AG08395 (cell line): ENCODE data around the gene PACSIN1.

Experiments used
- DNase-seq: peaks from one replicate; pipeline ENCODE4 v3.0.0; 2012; ENCODE audit warnings: mixed read lengths, low spot score

The PACSIN1 gene

DNA sequence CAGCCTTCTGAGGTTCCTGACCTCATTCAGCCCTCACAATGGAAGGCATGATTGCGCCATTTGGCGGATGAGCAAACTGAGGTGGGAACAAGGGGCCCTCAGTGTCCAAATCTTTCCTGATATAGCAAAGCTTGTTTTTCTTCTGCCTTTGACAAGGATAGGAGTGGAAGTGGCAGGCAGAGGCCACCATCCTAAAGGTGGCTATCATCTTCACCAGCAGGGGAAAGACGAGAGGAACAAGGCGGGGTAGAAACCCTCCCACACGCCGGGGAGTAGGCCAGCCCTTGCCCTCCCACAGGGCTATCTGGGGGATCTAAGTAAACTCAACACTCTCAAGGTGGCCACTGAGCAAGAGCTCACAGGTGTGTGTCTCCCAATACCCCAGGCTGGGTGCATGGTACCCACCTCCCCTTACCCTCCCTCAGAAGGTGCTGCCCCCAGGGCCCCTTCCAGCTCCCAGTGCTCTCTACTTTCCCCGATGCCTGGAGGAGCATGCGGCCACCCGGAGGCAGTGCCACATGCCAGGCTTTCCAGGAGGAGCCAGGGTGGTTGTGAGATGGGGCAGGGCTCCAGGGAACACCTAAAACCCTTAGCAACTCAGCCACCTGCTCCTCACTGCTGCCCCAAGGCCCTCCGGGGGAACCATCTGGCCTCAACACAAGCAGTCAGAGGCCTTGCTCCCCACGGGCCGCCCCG lies 79.0 kb downstream of the PACSIN1 start:
- no peak for DNase-seq

DNA sequence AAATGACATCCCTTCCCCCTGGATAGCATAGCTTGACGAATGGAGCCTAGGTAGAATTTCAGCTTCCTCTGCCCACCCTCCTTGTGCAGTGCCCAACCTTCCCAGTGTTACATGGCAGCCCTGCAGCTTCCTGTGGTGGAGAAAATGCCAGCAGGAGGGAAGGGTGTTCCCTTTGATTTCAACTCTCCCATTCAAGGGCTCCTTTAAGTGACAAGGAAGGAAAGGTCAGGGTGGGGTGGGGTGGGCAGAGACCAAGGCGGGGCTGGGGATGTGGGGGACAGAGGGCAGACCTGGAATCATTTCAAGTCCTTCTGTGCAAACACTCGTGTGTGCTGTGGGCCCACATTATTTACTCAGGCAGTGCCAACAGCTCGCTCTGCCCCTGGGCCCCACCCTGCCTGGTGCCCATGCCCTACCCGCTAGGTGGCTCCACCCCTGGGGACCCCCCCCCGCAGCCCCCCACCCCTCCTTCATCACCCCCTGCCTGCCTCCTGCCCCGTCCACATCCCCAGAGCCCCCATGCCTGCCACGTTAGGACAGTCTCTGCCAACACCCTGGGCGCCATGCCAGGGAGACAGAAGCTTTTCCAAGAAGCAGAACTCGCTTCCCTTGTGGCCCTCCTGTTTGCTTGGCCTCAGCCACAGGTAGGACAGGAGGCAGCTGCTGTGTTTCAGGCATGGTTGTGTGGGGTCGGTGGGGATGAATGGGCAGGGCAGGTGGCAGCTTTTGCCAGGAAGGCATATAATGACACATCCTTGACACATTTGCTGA lies 80.9 kb downstream of the PACSIN1 start:
- no peak for DNase-seq

DNA sequence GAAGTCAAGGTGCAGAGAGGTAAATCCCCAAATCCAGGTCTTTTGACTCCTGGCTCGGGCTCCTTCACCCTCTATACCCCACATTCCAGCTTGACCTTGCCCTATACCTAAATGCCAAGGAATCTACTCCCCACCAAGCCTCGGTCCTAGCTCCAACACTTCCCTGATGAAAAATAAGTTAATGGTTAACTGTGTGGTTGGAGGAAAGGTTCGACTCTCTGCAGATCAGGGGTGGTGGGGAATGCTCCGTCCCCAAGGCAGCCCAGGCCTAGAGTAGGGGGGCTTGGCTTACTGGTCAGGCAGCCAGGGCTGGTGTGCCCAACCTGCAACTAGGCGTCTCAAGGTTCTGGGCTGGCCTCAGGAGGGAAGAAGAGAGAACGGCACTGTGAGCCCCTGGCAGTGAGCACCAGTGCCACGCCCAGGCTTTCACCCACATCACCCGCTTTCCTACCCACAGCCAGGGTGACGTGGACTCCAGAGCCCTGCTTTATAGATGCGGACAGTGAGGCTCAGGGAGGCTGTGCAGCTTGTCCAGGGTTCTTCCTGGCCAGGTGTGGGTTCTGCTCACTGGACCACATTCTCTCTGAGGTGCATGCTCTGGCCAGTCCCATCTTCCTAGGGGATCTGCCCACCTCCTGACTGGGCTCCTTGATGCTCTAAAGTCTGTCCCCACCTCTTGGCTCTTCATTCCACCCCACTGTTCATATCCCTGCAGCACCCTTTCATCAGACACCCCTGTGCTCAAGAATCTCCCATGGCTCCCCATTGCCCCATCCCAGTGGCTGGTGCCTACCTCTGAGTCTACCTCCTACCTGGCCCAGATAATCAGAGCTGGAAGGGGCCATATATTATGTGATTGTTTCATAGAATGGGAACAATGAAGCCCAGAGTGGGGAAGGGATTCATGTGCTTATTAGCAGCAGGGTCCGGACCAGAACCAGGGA lies 82.1 kb downstream of the PACSIN1 start:
- no peak for DNase-seq

DNA sequence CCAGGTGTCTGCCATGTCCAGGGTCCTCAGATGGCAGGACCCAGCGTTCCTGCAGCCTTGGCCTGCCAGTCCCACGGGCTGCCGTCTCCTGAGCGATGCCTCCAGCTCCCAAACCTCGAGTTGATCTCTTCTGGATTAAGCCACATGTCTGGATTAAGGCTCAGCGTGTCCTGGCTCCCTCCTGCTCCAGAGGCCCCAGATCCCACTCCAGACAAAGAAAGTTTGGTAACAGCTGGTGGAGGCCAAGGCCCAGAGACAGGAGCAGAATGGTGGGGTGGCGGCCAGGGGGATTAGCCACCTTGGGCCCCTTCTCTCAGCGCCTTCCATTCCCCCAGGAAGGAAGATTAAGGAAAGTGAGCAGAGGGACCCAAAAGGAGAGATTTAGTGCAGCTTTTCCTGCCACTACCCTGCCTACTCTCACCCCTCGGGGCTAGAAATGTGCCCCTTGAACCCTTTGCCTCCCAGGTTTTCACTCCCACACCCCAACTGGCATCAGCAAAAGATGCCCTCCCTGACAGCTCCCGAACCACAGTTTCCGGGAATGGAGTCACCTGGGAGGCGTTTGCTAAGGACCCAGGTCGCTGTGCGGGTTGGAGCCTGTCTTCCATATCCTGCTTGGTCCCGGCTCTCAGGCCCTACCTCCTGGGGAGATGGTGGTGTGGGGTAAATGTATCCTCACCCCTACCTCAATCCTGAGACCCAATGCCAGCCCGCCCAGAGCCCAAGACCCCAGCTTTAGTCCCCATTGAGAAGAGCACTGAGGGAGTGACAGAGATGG lies 83.3 kb downstream of the PACSIN1 start:
- DNase-seq: no peak

DNA sequence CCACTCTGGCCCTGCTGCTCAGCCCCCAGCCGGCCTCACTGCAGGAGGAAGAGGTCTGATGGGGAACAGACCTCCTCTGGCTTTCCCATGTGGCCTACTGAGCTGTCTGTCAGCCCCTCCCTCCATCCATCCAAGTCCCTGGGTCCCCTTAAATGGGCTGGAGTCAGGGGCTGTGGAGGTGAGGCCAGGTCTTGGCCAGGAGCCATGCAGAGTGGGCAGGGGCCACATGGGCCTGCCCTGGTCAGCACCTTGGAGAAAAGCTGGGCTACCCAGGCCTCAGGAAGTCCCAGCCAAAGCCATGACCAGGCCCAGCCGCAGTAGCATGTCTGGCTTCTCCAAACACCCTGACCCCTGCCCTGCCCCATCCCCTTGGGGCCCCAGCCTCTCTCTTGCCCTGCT lies 83.9 kb downstream of the PACSIN1 start:
- no peak for DNase-seq

DNA sequence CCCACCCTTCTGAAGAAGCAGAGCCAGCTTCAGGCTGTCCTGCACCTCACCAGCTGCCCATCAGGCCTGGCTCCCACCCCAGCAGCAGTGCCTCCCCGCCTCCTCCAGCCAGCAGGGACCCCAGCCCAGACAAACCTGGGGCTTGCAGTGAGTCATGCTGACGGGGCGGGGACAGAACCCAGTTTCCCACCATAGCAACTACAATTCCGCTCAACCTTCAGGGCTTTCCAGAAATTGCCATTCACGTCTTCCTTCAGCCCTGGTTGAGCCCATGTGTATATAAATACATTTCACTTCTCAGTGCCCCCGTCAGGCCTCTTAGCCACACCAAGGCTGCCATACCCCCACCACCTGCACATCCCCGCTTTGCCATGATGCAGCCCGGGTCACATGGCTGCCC lies 85.8 kb downstream of the PACSIN1 start:
- no peak for DNase-seq

DNA sequence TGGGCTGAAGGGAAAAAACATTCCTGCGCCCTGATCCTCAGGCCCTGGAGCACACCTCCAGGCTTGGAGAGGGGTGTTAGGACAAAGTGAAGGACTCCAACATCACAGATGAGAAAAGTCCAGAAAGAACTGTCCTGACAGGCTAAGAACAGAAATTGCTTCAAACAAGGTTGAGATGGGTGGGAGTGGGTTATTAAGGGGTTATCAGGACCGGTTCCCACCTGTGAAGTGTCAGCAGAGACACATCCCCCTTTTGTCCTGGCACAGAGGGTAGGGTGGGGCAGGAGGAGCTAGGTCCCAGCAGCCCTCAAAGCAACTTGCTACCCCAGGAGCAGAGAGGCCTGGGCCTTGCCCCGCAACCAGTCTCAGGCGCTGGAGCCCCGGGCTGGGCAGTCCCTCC lies 86.7 kb downstream of the PACSIN1 start:
- no peak for DNase-seq

DNA sequence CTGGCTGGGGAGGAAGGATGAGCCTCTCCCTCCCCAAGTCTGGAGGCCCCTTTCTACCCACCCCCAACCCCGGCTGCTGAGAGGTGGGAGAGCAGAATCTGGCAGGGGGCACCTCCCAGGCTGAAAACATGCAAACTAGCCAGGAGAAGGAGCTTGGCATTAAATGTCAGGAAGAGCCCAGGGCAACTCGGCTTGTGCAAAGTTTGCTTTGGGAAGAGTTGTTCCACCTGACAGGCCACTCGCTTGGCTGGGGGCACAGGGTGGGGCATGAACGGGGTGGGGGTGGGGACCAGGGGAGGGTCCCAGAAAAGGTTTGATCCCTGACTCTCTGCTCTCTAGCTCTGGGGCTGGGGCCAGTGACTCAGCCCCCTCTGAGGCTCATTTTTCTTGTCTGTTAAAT lies 87.3 kb downstream of the PACSIN1 start:
- no peak for DNase-seq

DNA sequence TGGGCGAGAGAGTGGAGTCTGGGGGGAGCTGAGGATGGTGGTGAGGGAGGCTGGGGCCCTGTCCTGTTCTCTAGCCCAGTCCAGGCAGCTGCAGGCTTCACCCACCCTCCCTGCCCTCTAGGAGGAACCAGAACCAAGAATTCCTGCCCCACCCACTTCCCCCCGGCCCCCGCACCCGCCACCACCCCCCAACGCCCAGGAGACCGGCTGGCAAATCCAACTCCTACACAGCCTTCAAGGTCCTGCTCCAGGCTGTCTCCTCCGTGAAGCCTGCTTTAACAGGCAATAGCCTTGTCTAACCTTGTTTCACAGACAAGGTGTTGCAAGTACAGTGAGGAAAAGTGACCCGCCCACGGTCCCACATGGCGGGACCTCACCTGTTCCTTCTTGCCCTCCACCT lies 87.9 kb downstream of the PACSIN1 start:
- DNase-seq: no peak

DNA sequence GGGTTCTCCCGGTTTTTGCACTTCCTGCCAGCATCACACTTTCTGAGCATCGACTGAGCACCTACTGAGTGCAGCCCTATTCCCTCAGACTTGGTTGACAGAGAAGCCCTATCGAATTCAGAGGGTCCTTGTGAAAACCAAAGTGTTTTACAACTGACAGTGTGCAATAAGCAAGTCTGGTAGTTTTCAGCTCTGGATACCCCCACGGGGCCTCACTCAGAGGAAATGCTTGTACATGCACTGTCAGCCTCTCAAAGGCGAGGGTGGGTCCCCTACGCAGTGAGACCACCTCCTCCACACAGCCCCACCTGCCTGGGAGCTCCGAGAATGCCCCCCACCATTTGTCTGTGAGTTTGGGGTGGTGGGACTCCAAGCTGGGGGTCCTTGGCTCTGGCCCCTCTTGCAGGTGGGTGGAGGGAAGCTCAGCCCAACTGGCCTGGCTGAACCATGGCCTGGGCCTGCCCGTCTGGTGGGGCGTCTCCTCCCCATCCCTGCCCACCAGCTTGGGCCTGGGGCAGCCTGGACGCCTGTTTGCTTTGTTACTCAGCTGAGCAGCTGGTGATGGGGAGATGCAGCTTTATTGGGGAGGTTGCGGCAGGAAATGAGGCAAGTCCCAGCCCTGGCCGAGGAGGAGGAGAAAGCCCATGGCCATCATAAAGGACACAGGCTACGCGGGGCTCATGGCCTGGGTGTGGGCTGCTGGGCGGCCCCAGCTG lies 88.6 kb downstream of the PACSIN1 start:
- no peak for DNase-seq

DNA sequence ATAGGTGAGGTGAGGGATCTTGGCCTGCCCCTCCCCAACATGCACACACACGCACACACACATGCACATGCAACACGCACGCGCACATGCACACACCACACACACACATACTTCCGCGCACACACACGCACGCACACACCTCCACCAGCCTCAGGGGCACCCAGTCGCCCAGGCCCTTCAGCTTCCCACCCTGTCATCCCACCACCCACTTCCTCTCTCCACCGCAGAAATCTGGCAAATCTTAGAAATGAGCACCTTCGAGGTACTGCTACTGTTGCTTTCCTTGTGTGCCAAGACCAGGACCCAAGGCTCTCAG lies 89.1 kb downstream of the PACSIN1 start:
- no peak for DNase-seq

DNA sequence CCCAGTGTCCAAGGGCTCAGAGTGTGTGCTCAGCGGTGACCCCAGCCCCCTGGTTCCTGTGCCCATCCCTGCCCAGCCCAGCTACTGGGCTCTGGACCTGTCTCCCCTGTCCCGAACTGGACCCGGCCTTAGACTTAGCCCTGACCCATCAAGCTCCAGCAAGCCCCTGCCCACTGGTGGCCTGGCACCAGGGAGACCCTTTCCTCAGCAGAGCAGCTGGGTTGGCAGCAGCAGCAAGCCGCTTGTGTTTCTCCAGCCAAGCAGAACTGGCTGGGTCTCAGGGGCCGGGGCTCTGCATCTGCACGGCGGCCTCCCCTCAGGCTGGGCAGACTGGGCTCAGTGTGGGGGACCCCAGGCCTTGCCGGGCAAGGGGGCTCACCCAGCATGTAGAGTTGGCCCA lies 89.5 kb downstream of the PACSIN1 start:
- DNase-seq: no peak

DNA sequence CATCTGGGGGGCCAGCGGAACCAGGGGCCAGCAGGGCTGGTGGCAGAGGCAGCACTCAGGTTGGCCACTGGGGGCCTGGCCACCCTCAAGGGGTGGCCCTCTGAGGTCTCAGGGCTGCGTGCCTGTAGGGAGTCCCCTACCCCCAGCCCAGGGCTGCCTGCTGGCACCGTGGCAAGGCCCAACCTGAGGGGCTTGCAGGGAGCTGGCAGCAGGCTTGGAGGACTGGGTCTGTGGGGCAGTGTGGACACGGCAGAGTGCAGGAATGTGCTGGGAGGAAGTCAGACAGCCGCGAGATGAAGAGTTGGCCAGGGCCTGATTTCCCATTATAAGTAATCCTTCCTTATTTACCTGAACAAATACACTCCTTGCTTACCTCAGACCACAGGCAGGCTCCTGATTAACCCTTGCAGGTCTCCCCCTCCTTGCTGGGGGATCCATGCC lies 90.2 kb downstream of the PACSIN1 start, which contains the start of gene SPDEF:
Gene SPDEF (minus strand): TSS at position 299 of the 441 bp plus-strand sequence. CDS start 11,874 bp downstream, outside the sequence.
- no peak for DNase-seq

DNA sequence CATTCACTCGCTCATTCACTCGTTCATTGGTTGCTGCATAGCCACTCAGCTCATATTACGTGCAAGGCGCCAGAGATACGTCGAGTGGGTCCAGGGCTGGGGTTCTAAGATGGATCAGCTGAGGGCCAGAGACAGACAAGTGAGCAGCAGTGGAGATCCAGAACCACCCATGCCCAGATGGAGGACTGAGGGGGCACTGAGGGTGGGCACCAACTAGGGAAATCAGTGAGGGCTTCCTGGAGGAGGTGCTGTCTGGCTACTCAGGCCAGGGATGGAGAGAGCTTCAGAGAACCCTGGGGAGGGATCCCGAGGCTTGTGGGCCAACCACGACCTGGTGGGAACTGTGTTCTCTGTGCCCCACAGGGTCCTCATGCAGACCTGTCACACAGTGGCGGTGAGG lies 90.6 kb downstream of the PACSIN1 start:
- DNase-seq: no peak

DNA sequence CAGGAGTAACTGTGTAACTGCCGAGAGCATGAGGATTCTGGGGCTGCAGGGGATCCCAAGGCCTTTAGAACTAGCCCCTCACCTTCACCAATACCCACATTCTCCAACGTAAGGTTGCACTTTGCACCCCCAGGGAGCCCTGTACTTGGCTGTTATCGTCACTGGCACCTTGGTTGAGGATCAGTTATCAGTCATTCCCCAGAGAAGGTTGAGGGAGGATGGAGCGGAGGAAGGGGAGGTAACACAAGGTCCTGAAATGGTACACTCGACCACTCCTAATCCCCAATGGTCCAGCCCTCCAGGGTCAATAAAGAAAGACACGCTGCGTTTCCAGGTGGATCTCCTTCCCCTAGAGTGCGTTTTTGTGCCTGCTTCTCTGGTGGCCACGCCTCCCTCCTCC lies 91.4 kb downstream of the PACSIN1 start:
- no peak for DNase-seq

DNA sequence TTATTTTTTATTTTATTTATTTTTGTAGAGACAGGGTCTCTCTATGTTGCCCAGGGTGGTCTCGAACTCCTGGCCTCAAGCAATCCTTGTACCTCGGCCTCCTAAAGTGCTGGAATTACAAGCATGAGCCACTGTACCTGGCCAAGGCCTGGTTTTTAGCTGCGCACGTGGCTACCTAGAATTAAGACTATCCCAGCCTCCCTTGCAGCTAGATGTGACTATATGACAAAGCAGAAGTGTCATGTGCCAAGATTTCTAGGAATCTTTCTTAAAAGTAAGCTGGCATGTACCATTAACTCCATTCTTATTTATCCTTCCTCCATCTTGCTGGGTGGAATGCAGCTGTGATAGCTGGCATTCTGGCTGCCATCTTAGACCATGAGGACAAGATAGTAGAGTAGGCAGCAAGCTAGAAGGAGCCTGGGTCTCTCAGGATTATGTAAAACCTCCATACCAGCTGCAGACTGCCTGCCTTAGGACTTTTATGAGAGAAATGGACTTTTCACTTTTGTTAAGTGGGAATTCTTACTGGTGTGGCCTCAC lies 92.4 kb downstream of the PACSIN1 start:
- no peak for DNase-seq

DNA sequence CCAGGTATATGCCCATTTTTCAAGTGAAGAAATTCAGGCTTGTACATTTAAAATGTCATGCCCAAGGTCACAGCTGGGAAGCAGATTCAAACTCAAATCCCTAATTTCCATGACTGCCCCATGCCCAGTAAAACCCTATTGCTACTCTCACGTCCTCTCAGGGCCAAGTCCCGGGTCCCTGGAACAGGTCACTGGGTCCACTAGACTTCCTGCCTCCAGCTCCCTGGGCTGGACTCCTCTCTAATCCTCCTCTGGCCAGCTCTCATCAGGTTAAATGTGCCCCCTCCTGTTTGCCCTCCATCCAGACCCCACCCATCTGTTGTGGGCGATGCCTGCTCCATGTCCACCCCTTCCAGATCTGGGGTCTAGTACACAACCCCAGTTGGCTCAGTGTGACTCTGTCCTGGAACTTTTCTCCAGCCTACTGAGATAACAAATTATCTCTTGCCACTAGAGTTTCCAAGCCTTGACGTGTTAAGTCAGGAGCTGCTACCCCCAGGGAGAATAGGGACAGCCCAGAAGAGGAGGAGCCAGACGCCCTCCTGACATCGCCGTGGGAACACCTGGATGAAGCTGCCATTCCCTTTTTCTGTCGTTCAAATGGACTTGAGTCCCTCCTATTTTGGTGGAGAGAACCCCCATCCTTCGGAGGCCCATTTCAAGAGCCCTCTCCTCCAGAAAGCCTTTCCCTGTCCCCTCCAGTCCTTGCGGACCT lies 93.9 kb downstream of the PACSIN1 start:
- no peak for DNase-seq

DNA sequence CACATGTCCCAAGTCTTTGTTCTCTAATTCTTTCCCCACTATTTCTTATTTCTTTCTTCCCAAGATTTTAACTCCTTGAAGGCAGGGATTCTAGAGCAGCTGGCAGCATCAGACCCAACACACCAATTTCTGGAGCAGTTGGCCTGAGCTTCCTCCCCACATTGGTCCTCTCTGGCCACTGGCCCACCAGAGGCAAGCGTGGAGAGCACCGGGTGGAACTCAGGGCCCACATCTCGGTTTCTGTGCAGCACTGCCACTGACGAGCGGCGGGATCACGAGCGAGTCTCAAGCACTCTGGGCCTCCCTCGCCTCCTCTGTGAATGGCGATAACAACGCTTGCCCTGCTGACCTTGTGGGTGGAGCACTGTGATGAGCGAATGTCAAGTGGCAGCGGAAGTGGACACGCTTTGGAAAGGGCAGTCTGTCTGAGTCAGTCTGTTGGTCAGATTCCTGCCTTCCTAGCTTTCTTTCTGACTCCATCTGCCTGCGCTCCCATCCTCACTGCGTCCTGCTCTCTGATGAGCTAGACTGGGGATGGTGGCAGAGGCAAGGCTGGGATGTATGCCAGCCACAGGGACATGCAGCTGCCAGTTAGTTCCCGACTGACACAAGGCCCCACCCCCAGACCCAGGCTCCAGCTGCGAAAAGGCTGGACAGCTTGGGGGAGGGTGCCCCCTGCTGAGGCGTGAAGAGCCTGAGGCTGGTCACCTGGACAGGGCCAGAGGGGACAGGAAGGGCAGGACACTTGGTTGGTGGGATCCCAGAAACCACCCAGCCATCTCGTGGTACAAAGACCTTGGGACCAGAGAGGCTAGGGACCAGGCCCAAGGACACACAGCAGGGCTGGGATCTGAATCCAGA lies 94.7 kb downstream of the PACSIN1 start:
- peak; percentile 33 for DNase-seq

DNA sequence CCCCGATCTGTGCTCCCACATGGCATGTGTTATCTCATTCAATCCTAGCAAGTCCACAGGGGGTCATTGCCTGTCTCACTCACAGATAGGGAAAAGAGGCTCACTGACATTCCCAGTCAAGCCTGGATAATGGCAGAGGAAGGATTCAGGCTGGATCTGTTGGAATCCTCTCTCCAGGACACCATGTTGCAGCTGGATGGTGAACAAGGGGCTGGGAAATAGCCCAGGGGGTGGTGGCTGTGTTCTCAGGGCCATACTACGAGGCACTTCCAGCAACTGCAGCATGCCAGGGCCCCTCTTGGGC lies 95.3 kb downstream of the PACSIN1 start:
- no peak for DNase-seq
